G401 (cell line): ENCODE measurements around the gene TCF7L2. TPM values are rescaled to one million over a fixed set of nuclear protein-coding genes. Genes with fewer than 3 reads are reported as not detected.
"Not testable (repeated sequence)": the region's sequence is repeated elsewhere in the genome, so short reads cannot be mapped to it uniquely, and the experiment has no call there.

Experiments used
- DNase-seq: peaks from one replicate; pipeline ENCODE4 v3.0.0-alpha.2; 2015; ENCODE audit warnings: low spot score
- in situ Hi-C: cut with HindIII; loops from 2 replicates; pipeline ENCODE4 v1.10.0; 2016; ENCODE audit warnings: low sequenced_read_pairs, mixed read lengths
- total RNA-seq: library from RNA; depleted of rRNA; stranded (reverse); fragments of >200 nt; shearing (Covaris generic); gene quantifications from 2 replicates; pipeline ENCODE4 v1.2.3, GENCODE V29; 2014

TCF7L2 gene
- total RNA-seq, 1 experiment from 2014 or later, result 0.88 TPM

DNA sequence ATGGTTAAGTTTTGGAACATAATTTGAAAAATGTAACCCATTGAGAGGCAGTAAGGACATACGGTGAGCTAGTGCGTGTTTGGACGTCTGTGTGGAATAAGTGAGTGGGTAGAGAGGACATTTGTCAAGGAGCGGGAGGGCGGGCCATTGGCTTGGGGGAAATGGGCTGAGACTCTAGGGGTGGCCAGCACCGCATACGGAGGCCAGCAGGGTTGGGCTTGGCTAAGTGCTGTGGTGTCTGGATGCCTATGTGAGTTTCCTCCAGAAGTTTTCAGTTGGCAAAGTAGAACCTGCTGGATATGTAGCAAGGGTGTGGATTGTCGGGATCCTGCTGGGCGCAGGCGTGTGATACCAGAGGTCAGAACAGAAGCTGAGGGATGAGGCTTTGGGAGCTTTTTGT is 103.0 kb downstream of the TCF7L2 start:
- DNase-seq, result no peak
- in situ Hi-C loops, result no loop called here

DNA sequence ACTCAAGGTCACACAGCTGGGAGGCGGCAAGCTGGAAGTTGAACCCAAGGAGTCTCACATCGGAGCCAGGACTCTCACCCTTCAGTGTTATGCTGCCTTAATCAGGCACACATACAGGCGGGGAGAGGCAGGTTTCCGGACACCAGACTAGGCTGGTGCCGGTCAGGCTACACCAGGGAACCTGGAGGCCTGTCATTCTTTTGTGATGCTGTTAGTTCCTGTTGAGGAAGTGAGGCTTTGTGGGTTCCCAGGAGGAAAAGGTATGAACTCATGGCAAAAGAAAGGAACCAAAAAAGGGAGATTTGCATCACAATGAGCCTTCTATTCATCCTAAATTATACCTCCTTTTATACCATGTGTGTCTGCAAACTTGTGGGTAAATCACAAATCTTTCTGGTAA is 103.8 kb downstream of the TCF7L2 start:
- no peak for DNase-seq
- in situ Hi-C loops, result no loop called here

DNA sequence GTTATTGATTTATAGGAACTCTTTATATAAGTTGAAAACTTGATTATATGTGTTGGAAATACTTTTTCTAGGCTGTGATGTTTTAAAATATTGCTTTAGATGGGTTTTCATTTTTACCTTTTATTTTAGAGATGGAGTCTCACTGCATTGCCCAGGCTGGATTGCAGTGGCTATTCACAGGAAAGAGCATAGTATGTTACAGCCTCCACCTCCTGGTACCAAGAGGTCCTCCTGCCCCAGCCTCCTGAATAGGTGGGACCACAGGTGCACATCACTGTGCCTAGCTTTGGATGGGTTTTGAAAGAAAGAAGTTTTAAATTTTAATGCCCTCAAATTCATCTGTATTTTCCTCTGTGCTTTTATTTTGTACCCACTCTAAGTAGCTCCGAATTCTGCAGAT is 105.4 kb downstream of the TCF7L2 start:
- in situ Hi-C loops, result no loop called here
- no peak for DNase-seq

DNA sequence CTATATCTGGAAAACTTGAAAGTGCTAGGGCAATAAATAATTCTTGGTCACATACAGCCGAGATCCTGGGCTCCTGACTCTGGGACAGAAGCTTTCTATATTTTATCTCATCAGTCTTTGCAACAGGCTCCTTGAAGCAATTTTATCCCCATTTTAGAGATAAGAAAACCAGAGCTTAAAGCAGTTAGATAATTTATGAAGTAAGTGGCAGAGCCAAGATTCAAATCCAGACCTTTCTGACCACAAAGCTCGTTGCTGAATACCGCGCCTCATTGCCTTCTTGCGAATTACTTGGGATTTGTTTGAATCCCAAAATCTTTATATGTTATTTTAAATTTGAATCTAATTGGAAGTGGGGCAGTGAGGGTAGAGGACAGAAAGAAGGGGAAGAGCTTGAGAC is 106.0 kb downstream of the TCF7L2 start:
- DNase-seq, result no peak
- in situ Hi-C loops, result no loop called here

DNA sequence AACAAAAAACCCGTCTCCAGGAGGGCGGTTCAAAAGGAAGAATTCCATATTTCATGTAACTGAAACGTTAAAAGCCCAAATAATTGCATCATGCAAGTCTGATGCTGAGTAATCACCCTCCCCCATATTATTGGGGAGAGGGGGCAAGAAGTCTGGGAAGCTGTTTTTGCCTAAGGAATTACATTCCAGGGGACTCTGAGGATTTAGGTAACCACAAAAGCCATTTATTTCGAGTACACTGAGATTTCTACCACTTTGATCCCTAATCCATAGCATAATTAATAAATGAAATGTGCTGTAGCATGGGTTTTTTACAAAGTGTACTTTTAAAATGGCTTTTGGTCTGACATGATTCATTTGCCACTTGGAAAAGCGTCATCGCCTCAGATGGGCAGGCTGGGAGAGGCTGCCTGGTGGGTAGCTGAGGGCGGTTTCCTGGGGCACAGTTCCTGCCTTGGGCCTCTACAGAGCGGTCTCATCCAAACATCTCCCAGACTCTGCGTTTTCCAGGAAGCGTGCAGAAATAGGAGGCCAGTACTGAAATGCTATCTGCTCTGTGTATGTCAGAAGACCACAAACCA is 106.5 kb downstream of the TCF7L2 start:
- in situ Hi-C loops, result no loop called here
- no peak for DNase-seq

DNA sequence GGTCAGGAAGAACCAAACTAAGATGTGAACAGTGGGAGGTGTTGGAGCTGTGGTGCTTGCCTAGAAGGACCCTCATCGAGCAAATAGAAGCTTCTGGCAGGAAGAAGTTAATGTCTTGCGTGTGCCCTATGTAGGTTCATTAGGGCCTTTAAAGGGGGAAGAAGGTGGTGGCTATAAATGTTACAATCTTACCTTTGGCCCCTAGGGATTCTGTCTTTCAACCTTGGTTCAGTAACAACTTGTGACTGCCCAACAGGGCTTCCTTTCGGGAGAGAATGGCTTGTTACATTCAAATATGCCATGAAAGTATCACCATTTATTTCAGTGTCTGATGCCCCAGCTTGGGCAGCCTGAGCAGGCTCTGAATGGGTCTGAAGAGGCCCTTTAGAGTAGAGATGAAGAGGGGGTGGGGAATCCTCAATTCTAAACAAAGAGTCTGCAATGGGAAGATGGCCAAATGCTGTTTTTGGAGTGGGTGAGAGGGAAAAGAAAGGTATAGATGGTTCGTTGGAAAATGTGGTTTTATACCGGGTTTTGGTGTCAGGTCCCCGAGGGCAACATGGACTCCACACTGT is 108.0 kb downstream of the TCF7L2 start:
- in situ Hi-C loops, result no loop called here

DNA sequence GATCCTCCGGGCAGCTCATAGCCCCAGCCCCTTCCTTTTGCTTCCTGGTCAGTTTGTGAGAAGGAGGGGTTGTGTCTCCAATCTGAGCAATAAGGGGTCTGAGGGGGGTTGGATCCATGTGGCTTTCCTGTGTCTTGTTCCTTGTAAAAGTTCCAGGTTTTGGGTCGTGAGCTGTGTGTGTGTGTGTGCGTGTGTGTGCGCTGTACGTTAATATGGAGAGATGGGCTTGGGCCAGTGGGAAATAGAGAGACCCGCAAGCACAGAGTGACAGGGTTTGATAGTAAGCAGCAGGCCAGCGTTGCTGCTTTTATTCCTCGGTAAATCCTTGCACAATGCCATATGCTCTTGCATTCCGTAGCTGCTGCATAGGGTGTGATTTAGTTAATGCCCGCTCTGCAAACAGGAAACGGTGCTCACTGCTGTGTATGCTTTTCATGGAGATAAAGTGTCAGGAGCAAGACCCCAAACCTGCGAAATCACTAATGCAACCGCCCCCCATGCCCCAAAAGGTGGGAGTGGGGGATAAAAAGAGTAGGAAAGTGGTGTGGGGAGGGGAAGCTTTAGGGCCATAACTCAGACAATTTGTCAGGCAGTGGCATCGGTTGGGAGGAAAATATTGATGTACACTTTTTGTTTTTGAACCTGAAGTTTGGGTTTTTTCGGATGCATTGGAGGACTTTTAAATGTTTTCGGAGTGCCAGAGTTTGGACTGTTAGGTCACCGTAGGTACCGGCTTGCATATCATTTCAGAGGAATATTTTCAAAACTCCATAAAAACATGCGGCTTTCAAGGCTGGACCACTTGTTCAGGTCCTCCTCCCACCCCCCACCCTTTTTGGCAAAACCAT is 108.7 kb downstream of the TCF7L2 start:
- DNase-seq, result no peak
- in situ Hi-C loops, result no loop called here

More for the DNA sequence above, 108.0 kb downstream of the TCF7L2 start:
- DNase-seq, result no peak

DNA sequence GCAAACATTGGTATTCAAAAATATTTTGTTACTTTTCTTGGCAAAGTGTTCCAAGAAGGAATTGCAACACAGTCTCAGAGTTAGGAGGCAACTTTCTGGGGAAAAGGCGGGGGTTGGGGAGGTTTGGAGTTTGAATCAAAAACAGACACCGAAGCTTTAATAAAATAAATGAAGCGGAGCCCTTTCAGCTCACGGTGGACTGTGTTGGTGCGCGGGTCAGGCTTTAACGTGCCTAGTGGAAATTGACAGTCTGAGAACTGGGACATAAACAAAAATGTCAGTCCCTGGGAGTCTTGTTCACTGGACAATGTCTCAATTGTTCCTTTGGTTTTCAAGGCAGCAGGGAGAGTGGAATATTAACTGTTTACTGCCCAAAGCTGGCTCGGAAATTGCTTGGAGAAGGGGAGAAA is 109.3 kb downstream of the TCF7L2 start:
- DNase-seq, result no peak
- in situ Hi-C loops, result no loop called here

DNA sequence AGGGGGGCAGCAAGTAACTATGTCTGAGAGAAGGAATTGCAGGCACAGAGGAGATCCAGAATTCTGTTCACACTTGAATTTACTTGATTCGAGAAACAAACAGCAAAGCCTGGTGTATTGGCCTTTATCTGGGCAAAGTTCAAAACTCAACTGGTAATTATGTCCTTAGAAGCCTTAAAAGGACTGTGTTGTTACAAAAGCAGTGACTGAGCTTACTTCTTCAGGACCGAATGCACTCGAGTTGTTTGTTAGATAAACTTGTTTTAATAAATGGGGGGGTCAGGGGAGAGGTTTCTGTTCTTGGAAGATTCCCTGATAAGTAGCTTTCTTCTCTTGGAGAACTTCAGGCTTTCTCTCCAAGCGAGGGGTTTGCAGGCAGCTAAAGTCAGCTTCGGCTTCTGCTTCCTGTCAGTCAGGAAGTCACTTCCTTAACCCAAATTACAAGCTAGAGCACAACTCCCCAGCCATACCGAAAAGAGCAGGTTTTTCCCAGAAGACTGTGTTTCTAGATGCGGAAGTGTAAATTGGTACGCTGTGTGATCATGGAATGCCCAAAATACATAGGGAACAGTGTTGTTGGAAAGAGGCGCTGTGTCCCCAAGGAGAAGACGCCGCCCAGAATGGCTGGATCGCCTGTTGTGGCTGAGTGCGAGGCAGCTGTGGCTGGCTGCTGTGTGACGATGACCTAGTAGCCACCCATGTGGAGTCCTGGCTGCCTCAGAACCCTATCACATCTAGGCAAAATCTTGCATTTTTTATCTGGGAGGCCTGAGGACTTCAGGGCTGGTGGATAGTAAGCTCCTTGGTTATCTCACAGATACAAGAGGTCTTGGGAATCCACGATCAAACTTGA is 110.4 kb downstream of the TCF7L2 start:
- DNase-seq, result no peak
- in situ Hi-C loops, result no loop called here

DNA sequence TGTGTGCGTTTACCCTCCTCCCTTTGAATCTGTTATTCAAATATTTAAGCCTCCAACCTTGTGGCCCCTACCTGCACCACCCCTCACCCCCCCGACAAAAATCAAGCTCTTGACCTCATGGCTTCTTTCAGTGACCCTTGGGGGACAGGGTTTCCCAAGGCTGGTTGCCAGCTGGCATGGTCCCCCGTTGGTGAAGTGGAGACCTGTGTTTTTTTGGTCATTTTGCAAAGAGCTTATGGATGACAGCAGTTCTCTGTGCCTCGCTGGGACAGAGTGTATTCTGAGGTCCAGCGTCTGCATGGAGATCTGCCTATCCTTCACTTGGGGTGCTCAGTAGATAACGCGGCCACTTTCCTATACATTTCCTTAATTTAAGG is 111.0 kb downstream of the TCF7L2 start:
- DNase-seq, result no peak
- in situ Hi-C loops, result no loop called here

DNA sequence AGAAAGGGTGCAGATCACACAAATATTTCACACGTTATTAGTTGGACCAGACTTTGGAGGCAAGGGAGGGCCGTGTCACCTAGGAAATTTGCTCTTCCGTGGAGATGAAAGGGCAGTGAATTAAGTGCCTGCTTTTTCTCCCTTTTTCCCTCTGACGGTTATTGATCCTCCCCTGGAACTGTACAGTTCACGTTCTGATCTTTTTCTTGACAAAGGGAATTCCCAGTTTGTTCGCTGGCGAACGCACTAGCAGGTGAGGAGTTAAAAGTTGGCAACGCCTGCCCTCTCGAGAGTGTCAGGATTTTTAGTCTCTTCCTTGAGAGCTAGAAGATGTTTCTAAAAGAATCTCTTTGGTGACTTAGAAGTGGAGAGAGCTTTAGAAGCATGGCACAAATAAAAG is 111.5 kb downstream of the TCF7L2 start:
- DNase-seq, result no peak
- in situ Hi-C loops, result no loop called here

DNA sequence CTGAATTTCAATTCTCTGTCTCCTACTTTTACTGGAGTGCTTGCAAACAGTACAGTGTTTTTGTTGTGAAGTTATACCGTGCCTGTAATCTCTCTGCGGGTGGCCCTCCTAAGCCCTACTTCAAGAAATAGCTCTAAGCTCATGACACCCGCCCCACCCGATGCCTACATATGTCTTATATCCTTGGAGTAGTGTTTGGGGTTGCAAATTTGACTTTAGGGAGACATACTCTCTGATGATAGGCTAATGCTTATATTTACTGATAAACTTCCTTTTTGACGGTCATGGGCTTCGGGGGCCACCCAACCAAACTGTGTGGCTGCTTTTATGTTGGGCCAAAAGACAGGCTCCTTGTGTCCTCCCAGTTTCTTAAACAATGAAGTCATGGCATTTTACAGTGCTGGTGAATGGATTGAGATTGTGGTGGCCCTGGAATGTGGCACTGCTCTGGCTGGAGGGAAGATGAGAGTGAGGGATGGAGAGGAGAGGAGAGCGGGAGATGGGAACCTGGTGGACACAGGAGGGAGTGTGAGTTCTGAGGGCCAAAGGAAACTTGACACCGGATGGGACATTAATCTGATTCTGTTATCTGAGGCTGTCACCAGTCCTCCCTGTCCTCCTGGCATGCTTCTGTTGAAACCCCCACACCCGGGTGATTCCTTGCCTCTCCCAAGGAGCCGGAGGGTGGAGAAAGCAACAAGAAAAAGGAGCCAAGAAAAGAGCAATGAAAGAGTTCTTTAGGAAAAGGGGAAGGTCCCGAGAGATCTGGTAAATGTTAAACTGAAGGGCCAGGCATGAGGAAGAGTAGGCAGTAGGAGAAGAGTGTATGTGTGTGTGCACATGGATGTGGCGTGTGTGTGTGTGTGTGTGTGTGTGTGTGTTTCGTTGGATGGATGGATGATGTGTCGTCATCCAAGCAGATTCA is 113.3 kb downstream of the TCF7L2 start:
- DNase-seq, result no peak
- in situ Hi-C loops, result no loop called here

DNA sequence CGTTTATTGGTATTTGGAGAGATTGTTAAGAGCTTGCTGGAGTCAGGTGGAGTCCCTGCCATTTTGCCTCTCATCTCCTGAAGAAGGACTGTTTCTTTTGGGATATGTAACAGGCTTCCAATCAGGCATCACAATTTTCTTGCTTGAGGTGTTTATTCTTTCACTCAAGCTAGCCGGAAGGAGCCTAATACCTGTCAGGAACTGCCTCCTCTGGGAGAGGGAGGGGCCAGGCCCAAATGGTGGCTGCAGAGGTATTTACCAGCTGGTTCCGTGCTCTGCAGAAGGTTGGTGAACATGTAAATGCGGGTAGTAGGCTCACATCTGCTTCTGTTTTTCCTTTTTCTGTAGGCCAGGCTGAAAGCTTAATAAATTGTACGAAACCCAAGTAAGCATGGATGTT is 114.0 kb downstream of the TCF7L2 start:
- in situ Hi-C loops, result no loop called here
- DNase-seq, result no peak

DNA sequence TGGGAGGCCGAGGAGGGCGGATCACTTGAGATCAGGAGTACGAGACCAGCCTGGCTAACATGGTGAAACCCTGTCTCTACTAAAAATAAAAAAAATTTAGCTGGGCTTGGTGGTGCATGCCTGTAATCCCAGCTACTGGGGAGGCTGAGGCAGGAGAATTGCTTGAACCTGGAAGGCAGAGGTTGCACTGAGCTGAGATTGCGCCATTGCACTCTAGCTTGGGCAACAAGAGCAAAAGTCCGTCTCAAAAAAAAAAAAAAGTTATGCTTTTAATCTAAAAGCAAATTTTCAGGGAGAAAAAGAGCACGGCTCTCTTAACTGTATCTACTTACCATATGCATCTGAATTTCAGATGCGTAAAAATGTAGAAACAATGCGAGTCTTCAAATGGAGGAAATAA is 116.1 kb downstream of the TCF7L2 start:
- in situ Hi-C loops, DNase-seq: not testable (repeated sequence)

DNA sequence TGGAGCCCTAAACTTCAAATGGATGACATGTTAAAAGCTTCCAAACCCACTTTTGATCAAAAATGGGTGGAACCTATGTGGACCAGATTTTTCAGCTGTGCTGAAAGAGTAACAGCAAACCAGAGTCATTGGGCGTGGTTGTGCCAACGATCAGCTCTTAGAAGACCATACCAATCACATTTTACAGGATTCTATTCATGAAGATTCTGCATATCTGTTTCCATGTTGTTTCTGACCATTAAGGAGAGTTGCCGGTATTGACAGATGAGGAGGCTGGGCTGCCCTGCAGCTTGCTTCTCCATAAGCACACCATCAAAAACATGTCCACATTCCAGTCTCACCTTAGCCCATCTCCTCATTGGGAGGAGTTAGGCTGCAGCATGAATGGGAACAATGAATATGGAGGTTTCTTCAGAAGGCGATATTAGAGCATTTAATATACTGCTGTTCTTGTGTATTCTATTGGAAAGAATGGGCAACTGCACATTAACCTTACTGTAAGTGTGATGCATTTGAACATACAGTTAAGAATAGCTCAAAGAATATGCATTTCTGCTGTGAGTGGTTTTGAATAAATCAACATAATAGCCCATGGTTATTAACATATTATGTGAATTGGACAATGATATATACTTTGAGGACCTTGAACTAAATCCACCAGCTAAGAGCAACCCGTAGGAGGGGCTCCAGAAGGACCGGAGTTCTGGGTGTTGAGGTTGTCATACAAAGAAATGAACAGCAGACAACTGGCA is 116.7 kb downstream of the TCF7L2 start:
- no peak for DNase-seq
- in situ Hi-C loops, result no loop called here

DNA sequence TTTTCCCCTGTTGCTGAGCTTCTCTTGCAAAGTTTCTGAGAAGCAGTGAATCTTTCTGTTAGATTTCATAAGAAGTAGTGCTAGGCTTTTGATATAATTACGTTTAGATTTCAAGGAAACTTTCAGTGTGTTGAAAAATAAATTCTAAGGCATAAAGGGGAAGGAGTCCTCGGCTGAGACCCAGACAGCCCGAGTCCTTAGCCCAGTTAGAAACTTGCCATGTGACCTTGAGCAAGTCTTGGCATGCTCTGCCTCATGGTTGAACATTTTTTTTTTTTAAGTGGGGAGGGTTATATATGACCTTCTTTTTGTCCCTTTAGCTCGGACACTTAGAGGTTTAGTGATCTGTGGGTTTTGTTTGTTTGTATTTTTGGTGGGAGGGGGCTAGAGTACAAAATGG is 117.5 kb downstream of the TCF7L2 start:
- DNase-seq, result no peak
- in situ Hi-C loops, result no loop called here

DNA sequence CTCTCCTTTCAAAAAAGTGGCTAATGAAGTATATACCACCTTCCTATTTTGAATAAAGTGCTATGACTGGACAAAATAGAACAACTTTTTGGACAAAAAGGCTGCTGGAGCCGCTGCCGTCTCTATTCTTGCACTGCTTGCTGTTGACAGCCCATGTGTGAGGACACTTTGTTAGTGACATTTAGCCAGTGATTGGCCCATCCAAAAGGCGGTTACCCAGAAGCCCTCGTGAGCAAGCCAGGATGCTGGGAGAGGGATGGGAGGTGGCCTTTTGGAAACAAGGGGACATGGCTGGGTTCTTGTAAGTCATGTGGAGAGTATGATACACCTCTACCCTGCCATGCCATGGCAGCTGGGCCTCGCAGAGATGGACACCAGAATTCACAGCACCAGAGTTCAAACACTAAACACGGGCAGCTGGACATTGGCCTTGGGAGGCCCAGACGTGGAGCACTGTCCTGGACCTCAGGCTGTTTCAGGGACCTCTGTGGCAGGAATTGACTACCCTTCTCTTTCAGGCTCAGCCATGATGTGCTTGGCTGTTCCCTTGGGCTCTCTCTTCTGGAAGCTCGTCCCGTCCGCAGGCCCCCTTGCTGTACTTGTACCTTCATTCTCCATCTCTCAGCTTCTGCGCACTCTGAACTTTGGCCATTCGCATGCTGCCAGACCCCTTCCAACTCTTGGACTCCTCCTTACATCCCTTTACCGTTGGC is 118.3 kb downstream of the TCF7L2 start:
- in situ Hi-C loops, result no loop called here
- no peak for DNase-seq

DNA sequence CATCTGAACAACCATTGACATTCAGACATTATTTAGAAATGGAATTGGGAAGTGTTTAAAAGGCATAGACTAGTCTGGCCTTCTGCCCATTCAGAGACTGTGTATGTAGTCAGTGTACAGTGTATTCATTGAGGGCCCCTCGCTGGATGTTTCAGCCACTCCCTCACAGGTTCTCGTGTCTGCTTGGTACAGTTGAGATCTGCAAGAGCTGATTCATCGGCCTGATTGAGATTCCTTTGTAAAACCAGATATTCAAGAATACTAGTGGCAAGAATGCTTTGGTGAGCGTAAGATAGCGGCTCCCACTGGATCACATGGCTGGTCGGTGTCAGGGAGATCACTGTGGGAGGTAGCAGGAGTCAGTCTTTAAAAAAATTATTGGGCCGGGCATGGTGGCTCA is 119.5 kb downstream of the TCF7L2 start:
- no peak for DNase-seq
- in situ Hi-C loops, result no loop called here
